Left lobe of liver (tissue), 2 donors: ENCODE data around the gene NGRN. TPM values are rescaled to one million over a fixed set of nuclear protein-coding genes. Genes with fewer than 3 reads are reported as not detected.
A peak's percentile ranks its signal among the peaks of the same experiment; 100 is the strongest.
"Not testable (repeated sequence)": the region's sequence is repeated elsewhere in the genome, so short reads cannot be mapped to it uniquely, and the experiment has no call there.

Experiments used
- ATAC-seq: fragments of 200-7000 bp; cut with Tn5 transposase; one replicate; pipeline ENCODE4 v1.9.1; 2020; ENCODE audit warnings: mild to moderate bottlenecking, moderate library complexity
- DNase-seq: peaks from one replicate; pipeline ENCODE4 v3.0.0-alpha.2; 2020; ENCODE audit warnings: low spot score
- total RNA-seq: library from RNA; stranded (reverse); gene quantifications from one replicate; pipeline ENCODE4 v1.2.1, GENCODE V29; 2021
- donor health status: DM: no; HTN: no; CAD: no; lungs with moderate emphysema.
- donor health status: DM: no; HTN: yes; CAD: no.

NGRN gene
- total RNA-seq, 1 donor from 2014 or later: 26.7 TPM

DNA sequence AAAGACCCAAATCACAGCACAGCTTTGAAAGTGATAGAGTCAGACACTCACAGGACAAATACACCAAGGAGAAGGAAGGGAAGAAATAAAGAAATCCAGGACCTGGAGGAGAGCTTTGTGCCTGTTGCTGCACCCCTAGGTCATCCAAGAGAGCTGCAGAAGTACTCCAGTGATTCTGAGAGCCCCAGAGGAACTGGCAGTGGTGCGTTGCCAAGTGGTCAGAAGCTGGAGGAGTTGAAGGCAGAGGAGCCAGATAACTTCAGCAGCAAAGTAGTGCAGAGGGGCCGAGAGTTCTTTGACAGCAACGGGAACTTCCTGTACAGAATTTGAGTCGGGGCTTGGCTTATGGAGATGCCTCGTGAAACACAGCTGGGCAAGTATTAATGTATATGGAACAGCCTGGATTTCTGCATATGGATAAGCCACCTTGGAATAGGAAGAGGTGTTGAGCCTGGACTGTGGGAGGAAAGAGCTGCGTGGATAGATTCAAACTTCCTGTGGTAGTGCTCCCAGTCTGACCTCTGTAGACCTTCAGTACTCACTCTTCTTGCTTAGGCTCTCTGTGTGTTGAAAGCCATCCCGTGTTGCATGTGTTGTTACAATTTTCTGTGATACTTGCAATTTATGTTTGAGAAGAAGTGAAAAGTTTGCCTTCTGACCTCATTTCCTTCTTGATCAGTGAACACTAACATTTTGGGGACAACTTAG, 6.1 kb downstream of the NGRN start:
- DNase-seq: no peak

DNA sequence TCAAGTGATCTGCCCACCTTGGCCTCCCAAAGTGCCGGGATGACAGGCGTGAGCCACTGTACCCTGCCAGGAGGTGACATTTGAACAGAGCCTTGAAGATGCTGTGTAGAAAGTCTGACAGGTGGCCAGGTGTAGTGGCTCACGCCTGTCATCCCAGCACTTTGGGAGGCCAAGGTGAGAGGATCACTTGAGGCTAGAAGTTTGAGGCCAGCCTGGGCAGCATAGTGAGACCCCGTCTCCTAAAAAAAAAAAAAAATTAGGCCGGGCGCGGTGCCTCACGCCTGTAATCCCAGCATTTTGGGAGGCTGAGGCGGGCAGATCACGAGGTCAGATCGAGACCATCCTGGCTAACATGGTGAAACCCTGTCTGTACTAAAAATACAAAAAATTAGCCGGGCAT, 13.0 kb downstream of the NGRN start:
- not testable (repeated sequence) for DNase-seq, ATAC-seq

More for the DNA sequence above, 6.1 kb downstream of the NGRN start:
- no peak for ATAC-seq

DNA sequence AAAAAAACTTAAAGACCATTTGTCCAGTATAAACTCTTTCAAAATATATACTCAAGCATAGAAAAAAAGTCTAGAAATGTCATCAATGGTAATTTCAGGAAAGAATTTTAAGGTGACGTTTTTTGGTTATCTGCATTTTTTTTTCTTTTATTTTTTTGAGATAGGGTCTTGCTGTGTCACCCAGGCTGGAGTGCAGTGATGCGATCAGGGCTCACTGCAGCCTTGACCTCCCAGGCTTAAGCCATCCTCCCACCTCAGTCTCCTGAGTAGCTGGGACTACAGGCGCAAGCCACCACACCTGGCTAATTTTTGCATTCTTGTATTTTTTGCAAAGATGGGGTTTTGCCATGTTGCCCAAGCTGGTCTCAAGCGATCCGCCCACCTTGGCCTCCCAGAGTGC, 15.3 kb downstream of the NGRN start:
- not testable (repeated sequence) for ATAC-seq, DNase-seq

DNA sequence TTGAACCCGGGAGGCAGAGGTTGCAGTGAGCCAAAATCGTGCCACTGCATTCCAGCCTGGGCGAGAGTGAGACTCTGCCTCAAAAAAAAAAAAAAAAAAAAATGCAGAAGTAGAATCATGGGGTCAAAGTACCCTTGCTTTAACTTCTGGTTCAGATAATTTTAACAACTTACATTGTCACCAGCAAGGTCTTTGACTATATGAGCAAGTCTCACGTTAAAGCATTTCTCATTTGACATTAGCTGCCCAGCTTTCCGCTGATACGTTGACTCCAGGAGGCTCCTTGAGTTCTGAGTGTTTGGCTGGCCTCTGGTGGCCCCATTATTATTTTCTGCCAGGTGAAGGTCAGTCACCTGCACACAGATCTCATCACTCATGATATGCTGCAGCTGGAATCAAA, 16.2 kb downstream of the NGRN start:
- not testable (repeated sequence) for DNase-seq, ATAC-seq

DNA sequence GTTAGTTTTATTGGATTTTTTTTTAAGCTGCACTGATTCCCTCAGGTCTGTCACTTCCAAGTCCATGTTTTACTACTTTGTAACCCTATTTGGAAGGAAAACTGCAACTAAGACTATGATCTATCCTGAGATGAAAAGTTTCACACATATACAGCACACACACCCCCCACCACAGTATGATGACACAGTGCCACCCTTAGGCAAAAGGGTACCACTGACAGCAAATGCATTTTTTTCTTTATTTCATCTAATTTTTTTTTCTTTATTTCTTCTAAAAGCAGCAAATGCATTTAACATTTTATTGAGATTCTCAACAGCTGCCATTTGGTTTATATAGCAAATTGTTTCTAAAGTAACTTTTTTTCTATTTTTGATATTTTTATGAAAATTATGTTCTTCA, 21.2 kb downstream of the NGRN start:
- DNase-seq (no peak), ATAC-seq (peak; percentile 53)

DNA sequence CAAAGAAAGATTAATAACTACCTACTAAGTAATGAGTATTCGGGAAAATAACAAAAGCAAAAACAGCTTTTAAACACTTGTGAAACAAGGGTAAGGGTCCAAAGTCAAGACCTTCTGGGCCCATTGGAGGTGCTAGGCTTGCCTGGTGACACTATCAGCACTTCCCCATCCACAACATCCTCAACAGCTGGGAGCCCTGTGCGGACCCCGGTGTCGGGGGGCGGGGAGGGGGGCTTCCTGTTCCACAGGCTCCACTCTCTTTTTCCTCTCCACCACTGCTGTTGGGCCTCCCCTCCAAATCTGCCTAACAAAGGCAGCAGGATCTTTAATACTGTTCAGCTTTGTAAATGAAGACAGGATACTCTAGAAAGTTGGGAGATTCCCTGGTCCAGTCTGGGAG, 21.6 kb downstream of the NGRN start:
- DNase-seq: no peak
- ATAC-seq: no peak

DNA sequence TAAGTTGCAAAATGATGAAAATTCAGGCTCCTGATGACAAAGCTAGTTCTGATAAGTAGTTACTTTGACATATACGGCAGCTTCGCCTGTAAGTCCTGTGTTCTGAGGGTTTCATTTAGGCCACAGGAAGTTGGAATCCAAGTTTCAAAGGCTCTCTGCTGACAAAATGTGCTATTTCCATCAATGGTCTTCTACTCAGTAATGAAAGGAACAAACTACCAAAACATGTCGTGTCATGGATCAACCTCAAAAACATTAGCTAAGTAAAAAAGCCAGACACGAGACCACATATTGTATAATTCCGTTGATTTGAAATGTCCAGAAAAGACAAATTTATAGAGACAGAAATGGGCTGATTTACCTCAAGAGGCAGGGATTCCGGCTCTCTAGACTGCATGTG, 22.5 kb downstream of the NGRN start:
- no peak for DNase-seq
- no peak for ATAC-seq

DNA sequence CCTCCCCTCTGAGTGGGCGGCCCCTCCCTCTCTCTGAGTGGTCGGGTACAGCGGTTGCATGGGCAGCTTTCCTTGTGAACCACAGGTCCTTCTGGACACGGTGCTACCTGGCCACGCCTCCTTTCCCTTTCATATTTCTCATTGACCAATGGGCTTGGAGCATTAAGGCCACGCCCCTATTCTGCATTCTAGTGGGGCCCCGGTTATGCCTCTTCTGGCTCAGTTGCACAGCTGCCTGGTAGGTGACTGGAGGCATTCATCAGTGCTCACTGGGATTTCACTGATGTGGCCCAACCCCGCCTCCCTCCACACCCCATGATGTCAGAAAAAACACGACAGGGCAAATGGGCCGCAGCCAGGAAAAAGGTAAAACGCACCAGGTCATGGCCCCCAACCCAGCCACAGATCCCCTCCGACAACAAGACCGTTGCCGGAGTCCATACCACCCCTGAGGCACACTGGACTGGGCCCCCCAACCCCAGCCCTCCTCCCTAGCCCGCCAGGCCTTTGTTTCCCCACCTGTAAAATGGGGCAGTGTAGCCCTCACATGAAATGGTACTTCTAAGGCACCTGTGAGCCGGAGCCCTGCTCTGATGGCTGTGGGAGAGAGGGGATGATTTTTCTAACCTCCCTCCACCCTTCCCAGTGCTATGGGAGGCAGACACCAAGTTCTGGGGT, 26.3 kb downstream of the NGRN start:
- no peak for DNase-seq
- ATAC-seq: no peak

DNA sequence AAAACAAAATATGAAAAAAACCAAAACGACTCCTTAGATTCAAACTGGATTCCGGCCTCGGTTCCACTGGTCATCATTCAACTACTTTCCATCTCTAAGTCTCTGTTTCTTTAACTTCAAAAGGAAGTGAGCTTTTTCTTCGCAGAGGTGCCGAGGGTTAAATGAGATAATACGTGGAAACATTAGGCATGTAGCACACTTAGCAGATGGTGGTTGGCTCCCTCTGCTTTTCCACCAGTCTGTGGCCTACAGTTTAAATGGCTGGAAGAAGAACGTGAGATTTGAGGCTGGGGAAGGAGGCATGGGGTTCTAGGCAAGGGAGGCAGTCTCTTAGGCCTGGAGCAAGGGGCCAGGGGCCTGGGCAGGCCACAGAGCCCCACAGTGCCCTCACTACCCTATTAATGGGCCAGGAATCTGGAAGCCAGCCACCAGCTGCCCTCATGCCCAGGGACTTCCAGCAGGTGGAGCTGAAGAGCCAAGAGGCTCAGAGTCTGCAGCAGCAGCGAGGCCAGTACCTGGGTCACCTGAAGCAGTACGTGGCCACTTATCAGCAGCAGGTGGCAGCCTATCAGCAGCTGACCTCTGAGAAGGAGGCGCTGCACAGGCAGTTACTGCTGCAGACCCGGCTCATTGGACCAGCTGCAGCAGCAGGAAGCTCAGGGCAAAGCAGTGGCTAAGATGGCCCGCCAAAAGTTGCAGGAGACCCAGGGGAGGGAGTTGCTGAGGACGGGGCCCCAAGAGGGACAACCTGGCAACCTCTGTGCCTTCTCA, 27.8 kb downstream of the NGRN start:
- ATAC-seq (peak; percentile 99), DNase-seq (peak; percentile 91)

DNA sequence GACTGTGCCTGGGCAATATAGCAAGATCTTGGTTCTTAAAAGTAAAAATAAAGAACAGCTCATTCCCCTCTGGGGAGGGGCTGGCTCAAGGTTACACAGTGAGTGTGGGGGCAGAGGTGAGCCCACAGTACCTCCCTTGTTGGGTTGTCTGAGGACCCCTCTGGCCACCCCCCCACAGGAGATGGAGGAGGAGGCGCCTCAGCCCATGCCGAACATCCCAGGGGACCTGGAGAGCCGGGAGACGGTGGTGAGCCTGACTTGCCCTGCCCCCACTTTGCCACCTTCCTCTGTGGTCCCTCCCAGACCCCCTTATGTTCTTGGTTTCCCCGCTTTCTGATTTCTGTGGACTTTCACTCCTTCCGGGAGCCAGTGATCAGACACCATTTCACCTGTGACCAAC, 28.7 kb downstream of the NGRN start:
- ATAC-seq (no peak), DNase-seq (no peak)

DNA sequence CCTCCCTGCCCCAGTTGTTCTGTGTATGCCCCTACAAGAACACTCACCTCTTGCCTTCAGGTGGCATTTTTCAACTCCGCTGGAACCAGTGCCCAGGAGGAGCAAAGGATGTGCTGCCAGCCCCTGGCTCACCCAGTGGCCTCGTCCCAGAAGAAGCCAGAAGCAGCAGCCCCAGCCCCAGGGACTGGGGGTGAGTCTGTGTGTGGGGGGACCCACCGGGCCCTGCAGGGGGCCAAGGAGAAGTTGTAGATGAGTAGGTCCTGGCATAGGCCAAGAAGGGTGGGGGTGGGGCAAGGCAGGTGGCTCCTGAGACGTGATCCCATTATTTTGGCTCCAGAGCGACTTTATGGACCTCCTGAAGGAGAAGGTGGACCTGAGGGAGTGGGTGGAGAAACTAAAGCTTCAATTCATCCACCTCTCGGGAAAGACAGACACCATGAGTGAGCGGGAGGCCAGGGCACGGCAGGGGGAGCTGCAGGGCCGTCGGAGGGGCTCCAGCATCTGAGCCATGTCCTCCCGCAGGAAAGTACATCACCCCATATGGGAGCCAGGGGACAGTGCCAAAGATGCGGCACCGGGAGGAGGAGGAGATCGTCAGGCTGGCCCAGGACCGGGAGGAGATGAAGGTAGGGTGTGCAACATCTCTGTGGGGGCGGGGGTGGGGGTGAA, 29.3 kb downstream of the NGRN start:
- DNase-seq (peak; percentile 40), ATAC-seq (no peak)

DNA sequence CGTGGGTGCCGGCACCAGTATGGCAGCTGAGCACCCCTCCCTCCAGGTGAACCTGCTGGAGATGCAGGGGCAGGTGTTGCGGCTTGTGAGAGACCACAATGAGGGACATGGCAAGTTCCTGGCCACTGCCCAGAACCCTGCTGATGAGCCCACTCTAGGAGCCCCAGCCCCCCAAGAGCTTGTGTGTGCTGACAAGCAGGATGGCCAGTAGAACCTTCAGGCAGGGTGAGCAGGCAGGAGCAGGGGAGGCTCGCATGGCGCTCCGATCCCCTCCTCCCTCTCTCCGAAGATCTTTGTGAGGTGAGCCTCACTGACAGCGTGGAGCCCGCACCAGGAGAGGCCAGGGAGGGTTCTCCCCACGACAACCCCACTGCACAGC, 29.8 kb downstream of the NGRN start:
- ATAC-seq (no peak), DNase-seq (peak; percentile 40)

DNA sequence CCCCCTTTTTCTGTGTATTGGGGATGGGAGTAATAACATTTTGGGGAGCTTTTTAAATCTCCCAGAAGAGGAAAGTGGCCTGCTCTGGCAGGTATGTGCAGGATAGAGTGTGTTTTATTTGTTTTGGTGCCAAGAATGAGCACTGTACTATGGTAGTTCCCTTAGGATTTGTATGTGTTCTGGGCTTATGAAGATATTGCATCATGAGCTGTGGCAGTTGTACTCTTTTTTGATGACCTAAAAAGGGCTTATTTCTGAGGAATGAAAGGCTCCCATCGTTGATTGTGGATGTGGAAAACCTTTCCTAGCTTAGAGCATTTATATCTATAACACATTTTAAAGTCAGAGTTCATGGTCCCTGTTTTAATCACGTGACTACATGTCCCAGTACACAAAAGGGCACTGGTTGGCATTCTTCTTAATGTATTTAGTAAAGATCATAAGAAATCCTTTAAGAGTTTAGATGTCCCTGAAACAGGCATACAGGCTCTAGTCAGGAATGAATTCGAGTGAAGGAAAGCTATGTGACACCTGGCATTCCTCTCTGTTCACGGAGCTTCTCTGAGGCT, 30.9 kb downstream of the NGRN start:
- not testable (repeated sequence) for DNase-seq, ATAC-seq

DNA sequence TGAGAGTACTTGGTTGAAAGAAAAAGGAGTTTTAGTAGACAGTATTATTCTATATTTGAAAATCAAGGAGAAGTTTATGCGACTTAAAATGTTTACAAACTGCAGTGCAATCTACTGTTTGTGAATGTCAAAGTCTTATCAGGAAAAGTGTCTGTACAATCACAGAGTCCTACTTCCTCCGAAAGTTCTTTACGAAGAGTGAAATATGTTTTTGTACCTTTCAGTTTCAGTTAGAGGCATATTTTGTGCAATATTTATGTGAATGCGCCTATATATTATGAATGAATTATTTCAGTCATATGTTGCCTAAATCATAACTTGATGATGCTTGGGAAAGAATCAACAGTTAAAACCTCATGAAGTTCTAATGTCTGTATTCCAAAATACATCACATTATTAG, 31.5 kb downstream of the NGRN start:
- ATAC-seq (no peak), DNase-seq (no peak)

DNA sequence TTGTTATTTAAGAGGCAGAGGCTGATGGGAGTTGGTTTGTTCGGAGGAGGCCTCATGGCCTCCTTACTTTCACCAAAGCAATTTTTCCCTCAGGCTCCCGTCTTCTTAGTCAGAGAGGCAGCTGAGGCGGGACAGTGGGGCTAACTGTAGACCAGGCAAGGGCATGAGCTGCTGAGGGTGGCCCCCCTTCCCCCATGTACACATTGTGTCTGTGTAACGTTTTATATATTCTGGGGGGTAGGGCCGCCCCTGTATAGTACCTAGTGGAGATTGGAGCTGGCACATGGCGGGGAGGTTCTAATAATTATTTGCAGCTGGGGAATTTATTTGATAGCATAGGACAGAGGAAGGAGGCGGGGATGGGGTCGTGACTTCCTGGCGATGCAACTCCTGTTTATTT, 35.1 kb downstream of the NGRN start:
- ATAC-seq (no peak), DNase-seq (no peak)

DNA sequence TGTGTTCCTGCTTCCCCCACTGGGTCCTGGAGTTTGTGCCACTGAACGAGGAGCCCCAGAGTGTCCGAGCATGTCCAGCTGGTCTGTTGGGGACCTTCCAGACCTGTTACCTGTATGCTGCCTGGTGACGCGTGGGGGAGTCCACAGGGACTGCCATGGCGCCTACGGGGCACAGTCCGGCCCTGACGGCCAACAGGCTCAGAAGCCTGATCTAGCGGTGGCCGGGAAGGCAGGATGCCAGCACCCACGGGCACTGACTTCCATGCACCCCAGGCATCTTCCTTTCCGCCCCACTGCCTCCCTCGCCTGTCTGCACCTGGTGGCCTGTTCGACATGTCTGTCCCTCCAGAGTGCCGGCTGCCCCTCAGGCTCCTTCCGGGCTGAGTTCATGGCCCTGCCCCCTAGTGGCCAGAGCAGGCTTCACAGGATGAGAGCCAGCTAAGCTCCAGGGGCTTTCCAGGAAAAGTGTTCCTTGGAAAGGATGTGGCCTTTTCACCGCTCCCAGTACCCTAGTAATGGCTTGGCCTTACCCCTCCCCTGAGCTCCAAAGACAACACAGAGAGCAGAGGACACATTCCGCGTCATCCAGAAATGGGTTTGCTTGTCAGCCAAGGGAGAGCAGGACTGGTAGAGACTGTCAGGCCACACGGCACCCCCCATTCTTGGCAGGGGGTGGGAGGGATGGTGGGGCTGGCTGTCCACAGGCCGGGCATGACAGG, 35.7 kb downstream of the NGRN start:
- DNase-seq (no peak), ATAC-seq (peak; percentile 57)

DNA sequence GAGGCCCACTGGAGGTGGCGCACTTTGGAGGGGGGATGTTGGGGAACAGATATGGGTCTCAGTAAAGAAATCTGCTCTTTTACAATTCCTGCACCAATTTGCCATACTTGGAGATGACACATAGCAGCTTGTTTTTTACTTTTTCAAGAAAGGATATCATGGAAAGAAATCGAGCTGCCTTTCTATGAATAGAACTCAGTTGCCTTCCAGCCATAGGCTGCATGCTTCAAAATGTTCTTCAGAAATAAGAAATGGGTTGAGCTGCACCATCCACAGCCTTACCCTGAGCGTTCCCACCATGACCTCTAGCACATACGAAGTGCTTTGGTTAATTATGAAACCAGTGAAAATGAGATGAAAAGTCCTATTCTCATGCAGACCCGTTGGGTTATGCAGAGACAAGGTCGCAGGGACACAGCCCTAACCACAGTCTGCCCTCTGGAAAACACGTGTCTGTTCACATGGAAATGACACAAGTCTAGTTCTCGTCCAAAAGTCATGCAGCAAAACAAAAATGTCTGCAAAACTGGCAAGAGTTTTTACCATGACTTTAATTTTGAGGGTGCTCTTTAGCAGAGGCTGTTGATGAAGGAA, 36.3 kb downstream of the NGRN start:
- ATAC-seq: no peak
- no peak for DNase-seq

DNA sequence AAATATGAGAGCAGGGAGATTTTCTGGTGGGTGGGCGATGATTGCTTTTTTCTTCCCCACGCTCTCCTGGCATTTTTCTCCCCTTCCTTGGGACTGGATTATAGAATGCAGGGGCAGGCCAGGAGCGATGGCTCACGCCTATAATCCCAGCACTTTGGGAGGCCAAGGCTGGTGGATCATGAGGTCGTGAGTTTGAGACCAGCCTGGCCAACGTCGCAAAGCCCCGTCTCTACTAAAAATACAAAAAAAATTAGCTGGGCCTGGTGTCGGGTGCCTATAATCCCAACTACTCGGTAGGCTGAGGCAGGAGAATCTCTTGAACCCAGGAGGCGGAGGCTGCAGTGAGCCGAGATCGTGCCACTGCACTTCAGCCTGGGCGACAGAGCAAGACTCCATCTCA, 39.9 kb downstream of the NGRN start:
- not testable (repeated sequence) for ATAC-seq, DNase-seq

DNA sequence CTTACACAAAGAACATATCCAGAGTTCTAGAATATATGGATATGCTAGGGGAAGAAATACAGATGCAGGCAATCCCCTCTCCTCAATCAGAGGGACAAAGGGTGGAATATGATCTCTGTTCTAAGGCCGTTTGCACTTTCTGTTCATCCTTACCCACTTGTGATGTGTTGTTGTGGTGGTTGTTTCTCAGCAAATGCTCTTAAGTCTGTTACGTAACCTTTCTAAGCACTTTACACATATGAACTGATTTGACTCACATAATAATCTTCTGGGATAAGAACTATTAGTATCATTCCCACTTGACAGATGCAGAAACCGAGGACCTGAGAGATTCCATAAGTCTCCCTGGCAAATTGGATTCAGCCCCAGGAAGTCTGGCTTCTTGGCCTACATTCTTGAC, 40.5 kb downstream of the NGRN start:
- ATAC-seq: no peak
- no peak for DNase-seq

DNA sequence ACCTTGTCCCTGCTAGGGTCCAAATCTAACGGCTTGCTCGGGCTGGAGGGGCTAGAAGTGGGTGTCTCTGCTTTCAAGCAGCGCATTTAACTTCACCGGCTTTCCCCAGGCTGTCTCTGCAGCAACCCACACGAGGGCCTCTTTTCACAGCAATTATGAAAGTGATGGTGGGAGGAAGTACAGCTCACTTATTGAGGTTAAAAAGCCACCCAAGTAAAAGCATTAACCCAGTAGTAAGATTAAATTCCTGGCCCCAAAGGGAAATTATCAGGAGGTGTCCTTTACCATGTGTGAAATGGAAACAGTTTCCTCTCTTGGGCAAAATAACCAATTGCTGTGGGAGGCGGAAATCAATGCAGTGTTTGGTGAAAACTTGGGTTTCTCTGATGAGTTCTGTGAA, 41.1 kb downstream of the NGRN start:
- no peak for DNase-seq
- ATAC-seq: no peak
